GM18873 (cell line): ENCODE results near the gene SLC25A3.

Source experiments
- ATAC-seq: cut with Tn5 transposase; IDR thresholded peaks from one replicate; pipeline ENCODE4 v1.9.1; 2021; ENCODE audit warnings: mild to moderate bottlenecking, moderate library complexity, moderate number of reproducible peaks; ENCODE audit not compliant: unreplicated experiment, low FRiP score

The SLC25A3 gene

DNA sequence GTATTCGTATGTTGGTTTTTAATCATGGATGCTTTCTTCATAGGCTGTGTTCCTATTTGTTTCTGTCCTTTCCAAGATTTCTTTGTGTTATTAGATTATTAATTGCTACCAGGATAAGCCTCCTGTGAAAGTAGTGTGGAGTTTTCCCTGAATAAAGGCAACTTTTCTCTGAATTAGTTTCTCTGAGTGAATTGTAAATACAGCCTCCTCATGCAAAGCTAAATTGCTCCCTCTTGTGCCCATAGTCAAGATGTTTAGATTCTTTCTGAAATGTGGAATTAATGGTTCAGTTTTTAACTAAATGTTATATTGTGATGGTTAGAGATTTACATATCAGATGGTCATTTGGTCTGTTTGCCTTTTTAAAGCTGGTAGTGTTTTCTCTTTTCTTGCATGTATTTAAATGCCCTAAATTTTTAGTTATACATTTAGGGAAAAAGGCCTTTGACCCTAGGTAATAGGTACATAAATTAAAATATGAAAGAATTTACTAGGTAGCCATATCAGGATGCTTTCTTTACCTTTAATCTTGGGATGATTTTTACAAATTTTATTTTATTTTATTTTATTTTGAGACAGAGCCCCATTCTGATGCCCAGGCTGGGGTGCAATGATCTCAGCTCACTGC, 60.5 kb downstream of the SLC25A3 start:
- ATAC-seq: no peak
